Activated CD4-positive, alpha-beta T cell treated with anti-CD3 and anti-CD28 coated beads, Interleukin-2, amount 10 ng/mL, durations not matched to agents 24 days and 14 days (primary cell): ENCODE results near the gene RIC1. TPM values are rescaled to one million over a fixed set of nuclear protein-coding genes. Genes with fewer than 3 reads are reported as not detected.
"Not testable (repeated sequence)": the region's sequence is repeated elsewhere in the genome, so short reads cannot be mapped to it uniquely, and the experiment has no call there.

Experiments used
- DNase-seq: peaks from one replicate; pipeline ENCODE4 v3.0.0; 2022
- H3K27ac Mint-ChIP-seq: one replicate; pipeline ENCODE4 v1.8.0; 2022; ENCODE audit warnings: mild to moderate bottlenecking, mixed read lengths
- H3K27me3 Mint-ChIP-seq: one replicate; pipeline ENCODE4 v1.8.0; 2022; ENCODE audit warnings: mixed read lengths
- H3K36me3 Mint-ChIP-seq: one replicate; pipeline ENCODE4 v1.8.0; 2022; ENCODE audit warnings: low read depth, mild to moderate bottlenecking, mixed read lengths
- H3K4me1 Mint-ChIP-seq: one replicate; pipeline ENCODE4 v1.8.0; 2021; ENCODE audit warnings: mixed read lengths
- H3K4me3 Mint-ChIP-seq: one replicate; pipeline ENCODE4 v1.8.0; 2022; ENCODE audit warnings: mild to moderate bottlenecking, moderate library complexity, mixed read lengths
- H3K9me3 Mint-ChIP-seq: one replicate; pipeline ENCODE4 v1.8.0; 2021; ENCODE audit warnings: mixed read lengths
- intact Hi-C: fragments of 100-400 bp; cut with micrococcal nuclease; formaldehyde crosslinking; loops from one replicate; pipeline ENCODE4 v1.15.1; 2023
- total RNA-seq: library from RNA; stranded (reverse); gene quantifications from 2 replicates; pipeline ENCODE4 v1.2.3, GENCODE V29; 2022

RIC1 gene
- total RNA-seq, 1 donor from 2014 or later: 20.2 TPM

DNA sequence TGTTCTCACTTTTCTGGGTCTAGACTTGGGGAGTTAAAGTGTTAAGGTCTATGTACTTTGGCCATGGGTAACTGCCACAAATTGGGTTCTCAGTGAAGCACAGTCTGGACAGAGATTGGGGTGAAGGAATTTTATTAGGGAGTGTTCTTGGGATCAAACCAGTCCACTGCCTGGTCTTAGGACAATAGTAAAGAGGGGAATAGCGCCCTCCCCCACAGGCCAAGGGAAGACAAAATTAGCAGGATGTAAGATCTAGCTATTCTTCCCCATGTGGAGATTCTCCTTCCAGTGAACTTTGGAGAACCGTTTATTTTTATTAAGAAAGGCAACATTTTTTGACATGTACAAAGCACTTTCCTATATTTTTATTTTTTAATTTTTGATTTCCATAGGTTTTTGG lies 18.4 kb upstream of the RIC1 start:
- intact Hi-C loops: no loop called here
- Mint-ChIP-seq H3K27ac (no peak overlapping the region), H3K36me3 (peaks cover 7% of the 10 kb centered on the region), H3K4me1 (peaks cover 22% of the 10 kb centered on the region), H3K9me3 (no peaks in the 10 kb centered on the region), H3K4me3 (no peak overlapping the region), H3K27me3 (no peaks in the 10 kb centered on the region)
- no peak for DNase-seq

DNA sequence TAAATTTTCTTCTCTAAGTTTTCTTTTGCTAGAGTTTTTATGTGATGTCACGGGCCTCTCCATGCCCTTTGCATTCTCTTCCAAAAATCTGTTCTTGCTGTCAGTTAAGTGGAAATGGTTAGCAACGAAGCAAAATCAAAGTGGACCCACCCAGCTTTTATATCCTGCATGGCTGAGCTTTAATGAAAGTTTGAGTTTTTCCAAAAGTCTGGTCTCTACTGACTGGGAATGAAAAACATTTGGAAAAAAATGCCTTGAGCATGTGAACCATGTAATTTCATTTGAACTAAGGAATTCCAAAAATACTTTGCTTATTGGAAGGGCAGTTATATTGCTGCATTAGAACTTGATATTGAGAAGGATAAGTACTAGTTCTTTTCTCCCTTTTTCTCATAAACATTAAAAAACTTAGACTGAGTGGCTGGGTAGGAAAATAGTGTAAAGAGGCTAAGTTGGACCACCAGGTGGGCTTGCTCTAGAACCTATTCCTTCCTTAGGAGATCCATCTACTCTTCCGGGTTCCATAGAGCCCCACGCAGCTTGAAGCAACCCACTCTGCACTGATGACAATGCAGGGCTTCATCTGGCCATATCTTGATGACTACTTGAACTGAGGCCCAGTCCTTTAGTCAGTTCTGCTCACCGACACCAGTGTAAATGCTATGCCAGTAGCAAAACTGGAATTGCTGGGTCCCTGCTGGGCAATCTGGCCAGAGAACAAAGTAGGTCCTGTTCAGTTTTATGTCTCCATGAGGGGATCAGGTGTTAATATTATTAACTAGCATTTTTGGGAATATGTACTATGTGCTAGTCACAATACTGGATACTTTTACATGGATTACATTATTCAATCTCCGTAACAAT lies 17.4 kb upstream of the RIC1 start:
- no peaks in the 10 kb centered on the region for H3K9me3 Mint-ChIP-seq
- intact Hi-C loops: no loop called here
- H3K27me3 Mint-ChIP-seq: no peaks in the 10 kb centered on the region
- peaks cover 24% of the 10 kb centered on the region for H3K4me1 Mint-ChIP-seq
- DNase-seq: no peak
- H3K27ac Mint-ChIP-seq: no peak overlapping the region
- peaks cover 10% of the 10 kb centered on the region for H3K36me3 Mint-ChIP-seq
- H3K4me3 Mint-ChIP-seq: no peak overlapping the region

DNA sequence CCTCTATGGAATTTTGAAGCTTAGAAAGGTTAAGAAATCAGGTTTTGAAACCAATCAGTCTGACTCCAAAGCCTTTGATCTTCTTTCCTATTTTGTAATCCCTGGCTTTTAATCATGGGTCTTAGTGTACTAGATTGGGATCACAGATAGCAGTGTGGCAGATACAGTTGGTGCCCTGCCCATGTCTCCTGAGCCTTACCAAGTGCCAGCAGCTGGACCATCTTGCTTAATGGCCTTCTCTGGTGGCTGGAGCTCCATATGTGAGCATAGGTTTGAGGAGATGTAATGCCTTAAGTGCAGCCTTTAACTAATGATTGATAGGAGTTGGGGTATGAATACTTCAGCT lies 16.7 kb upstream of the RIC1 start:
- intact Hi-C loops: no loop called here
- H3K27me3 Mint-ChIP-seq: no peaks in the 10 kb centered on the region
- DNase-seq: no peak
- peaks cover 8% of the 10 kb centered on the region for H3K36me3 Mint-ChIP-seq
- no peaks in the 10 kb centered on the region for H3K9me3 Mint-ChIP-seq
- H3K4me3 Mint-ChIP-seq: no peak overlapping the region
- H3K27ac Mint-ChIP-seq: no peak overlapping the region
- peaks cover 25% of the 10 kb centered on the region for H3K4me1 Mint-ChIP-seq

DNA sequence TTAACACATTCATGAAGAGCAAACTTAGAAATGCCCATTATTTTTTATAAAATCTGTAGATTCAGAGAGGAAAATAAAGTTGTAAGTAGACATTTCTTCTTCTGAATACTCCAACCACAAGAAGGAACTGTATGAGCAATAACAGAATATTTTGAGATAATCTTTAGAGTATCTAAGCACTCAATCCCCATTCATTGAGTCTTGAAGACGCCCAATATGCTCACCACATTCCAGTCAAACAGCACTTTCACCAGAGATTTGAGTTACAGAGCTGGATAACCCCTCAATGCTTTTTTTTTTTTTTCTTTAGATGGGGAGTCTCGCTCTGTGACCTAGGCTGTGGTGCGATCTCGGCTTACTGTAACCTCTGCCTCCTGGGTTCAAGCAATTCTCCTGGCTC lies 14.7 kb upstream of the RIC1 start:
- H3K36me3 Mint-ChIP-seq: peaks cover 14% of the 10 kb centered on the region
- no peaks in the 10 kb centered on the region for H3K27me3 Mint-ChIP-seq
- H3K27ac Mint-ChIP-seq: no peak overlapping the region
- H3K4me1 Mint-ChIP-seq: peaks cover 31% of the 10 kb centered on the region
- intact Hi-C loops: no loop called here
- no peak for DNase-seq
- no peaks in the 10 kb centered on the region for H3K9me3 Mint-ChIP-seq
- H3K4me3 Mint-ChIP-seq: no peak overlapping the region

DNA sequence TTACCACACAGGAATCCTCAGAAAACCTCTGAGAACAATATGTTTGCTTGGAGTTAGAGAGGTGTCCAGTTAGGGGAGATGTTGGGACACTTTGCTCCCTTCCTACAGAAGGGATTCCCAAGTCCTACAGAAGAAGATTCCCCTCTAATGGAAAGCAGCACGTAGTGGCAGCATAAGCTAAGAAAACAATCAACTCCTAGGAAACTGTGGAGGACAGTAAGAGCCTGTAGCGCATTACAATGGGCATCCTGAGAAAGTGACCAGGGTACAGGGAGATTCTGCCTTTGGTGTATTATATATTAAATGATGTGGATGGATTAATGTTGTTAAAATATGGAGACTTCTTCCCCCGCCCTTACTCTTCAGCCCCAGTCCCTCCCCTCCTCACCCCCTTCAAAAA lies 13.9 kb upstream of the RIC1 start:
- H3K36me3 Mint-ChIP-seq: peaks cover 14% of the 10 kb centered on the region

DNA sequence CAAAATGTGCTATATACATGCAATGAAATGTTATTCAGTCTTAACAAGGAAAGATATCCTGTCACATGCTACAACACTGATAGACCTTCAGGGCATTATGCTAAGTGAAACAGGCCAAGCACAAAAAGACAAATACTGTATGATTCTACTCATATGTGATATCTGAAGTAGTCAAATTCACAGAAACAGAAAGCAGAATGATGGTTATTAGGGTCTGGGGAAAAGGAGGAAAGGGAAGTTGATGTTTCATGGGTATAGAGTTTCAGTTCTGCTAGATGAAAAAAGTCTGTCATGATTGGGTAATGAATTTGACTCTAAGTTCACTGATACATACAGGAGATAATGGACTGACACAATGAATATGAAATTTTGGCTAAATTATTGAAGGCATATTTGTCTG lies 11.2 kb upstream of the RIC1 start:
- no peaks in the 10 kb centered on the region for H3K9me3 Mint-ChIP-seq
- DNase-seq: no peak
- no peaks in the 10 kb centered on the region for H3K27me3 Mint-ChIP-seq
- no peak overlapping the region for H3K4me3 Mint-ChIP-seq
- intact Hi-C loops: no loop called here
- peaks cover 20% of the 10 kb centered on the region for H3K36me3 Mint-ChIP-seq
- H3K27ac Mint-ChIP-seq: no peak overlapping the region
- H3K4me1 Mint-ChIP-seq: peaks cover 26% of the 10 kb centered on the region

More for the DNA sequence above, 13.9 kb upstream of the RIC1 start:
- intact Hi-C loops: no loop called here
- Mint-ChIP-seq H3K9me3 (no peaks in the 10 kb centered on the region), H3K27me3 (no peaks in the 10 kb centered on the region), H3K4me1 (peaks cover 30% of the 10 kb centered on the region), H3K27ac (no peak overlapping the region), H3K4me3 (no peak overlapping the region)
- DNase-seq: no peak

DNA sequence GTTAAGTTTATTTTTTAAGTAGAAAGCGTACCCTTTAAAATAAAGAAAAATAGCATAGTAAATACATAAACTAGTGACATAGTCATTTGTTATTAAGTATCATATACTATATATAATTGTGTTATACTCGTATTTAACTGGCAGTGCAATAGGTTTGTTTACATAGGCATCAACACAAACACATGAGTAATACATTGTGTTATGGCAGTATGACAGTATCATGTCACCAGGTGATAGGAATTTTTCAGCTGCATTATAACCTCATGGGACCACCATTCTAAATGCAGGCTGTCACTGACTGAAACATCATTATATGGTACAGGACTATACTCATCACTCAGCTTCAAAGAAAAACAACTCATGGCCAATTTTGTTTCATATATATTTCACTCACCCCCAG lies 8.4 kb upstream of the RIC1 start:
- DNase-seq: no peak
- Mint-ChIP-seq H3K4me1 (peaks cover 33% of the 10 kb centered on the region), H3K36me3 (peaks cover 22% of the 10 kb centered on the region), H3K4me3 (no peak overlapping the region), H3K9me3 (no peaks in the 10 kb centered on the region), H3K27ac (no peak overlapping the region), H3K27me3 (no peaks in the 10 kb centered on the region)
- intact Hi-C loops: no loop called here

DNA sequence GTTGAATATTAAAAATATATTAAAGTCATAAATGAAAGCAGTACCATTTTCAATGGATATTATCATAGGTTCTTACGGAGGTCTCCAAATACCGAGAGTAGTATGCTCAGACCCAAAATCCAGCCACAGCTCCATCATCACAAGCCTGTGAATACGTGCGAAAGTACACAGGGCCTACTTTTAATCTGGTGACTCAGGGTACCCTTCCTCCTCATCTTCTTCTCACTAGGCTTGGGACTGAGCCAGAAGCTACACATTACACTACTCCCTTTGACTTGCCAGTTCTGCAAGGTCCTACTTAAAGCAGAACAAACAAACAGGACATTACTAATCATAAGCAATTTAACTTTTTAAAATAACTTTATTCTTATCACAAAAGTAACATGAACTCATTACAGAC lies 7.6 kb upstream of the RIC1 start:
- Mint-ChIP-seq H3K27me3 (no peaks in the 10 kb centered on the region), H3K4me3 (no peak overlapping the region), H3K27ac (no peak overlapping the region), H3K36me3 (peaks cover 19% of the 10 kb centered on the region), H3K9me3 (no peaks in the 10 kb centered on the region), H3K4me1 (peaks cover 35% of the 10 kb centered on the region)
- intact Hi-C loops: no loop called here
- no peak for DNase-seq

DNA sequence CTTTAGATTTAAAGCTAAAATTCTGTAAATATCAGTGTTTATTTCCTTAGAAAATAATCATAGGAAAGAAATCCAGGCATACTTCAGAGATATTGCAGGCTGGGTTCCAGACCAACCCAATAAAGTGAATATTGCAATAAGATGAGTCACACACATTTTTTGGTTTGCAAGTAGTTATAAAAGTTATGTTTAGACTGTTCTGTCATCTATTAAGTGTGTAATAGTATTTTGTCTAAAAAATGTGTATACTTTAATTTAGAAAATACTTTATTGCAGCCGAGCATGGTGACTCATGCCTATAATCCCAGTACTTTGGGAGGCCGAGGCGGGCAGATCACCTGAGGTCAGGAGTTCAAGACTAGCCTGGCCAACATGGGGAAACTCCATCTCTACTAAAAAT lies 6.9 kb upstream of the RIC1 start:
- no peak for DNase-seq
- H3K4me3 Mint-ChIP-seq: no peak overlapping the region
- intact Hi-C loops: no loop called here
- no peaks in the 10 kb centered on the region for H3K9me3 Mint-ChIP-seq
- H3K36me3 Mint-ChIP-seq: peaks cover 19% of the 10 kb centered on the region
- H3K27ac Mint-ChIP-seq: no peak overlapping the region
- H3K4me1 Mint-ChIP-seq: peaks cover 40% of the 10 kb centered on the region
- no peaks in the 10 kb centered on the region for H3K27me3 Mint-ChIP-seq

DNA sequence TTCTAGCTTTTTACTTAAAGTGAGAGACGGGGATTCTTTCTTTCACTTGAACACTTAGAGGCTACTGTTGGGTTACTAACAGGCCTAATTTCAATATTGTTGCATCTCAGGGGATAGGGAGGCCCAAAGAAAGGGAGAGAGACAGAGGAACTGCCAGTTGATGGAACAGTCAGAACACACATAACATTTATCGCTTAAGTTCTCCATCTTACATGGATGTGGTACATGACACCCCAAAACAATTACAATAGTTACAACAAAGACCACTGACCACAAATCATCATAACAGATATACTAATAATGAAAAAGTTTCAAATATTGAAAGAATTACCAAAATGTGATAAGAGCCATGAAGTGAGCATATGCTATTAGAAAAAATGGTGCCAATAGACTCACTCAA lies 4.3 kb upstream of the RIC1 start:
- Mint-ChIP-seq H3K4me3 (no peak overlapping the region), H3K4me1 (peaks cover 31% of the 10 kb centered on the region), H3K27me3 (no peaks in the 10 kb centered on the region), H3K9me3 (no peaks in the 10 kb centered on the region), H3K36me3 (peaks cover 16% of the 10 kb centered on the region), H3K27ac (peak overlapping the region; percentile 42)
- DNase-seq: no peak
- intact Hi-C loops: loop anchor here (5.0 kb wide), 4 partner anchors 138 to 1133 kb away; partner anchors contain the start of genes JAK2, KDM4C and RCL1

DNA sequence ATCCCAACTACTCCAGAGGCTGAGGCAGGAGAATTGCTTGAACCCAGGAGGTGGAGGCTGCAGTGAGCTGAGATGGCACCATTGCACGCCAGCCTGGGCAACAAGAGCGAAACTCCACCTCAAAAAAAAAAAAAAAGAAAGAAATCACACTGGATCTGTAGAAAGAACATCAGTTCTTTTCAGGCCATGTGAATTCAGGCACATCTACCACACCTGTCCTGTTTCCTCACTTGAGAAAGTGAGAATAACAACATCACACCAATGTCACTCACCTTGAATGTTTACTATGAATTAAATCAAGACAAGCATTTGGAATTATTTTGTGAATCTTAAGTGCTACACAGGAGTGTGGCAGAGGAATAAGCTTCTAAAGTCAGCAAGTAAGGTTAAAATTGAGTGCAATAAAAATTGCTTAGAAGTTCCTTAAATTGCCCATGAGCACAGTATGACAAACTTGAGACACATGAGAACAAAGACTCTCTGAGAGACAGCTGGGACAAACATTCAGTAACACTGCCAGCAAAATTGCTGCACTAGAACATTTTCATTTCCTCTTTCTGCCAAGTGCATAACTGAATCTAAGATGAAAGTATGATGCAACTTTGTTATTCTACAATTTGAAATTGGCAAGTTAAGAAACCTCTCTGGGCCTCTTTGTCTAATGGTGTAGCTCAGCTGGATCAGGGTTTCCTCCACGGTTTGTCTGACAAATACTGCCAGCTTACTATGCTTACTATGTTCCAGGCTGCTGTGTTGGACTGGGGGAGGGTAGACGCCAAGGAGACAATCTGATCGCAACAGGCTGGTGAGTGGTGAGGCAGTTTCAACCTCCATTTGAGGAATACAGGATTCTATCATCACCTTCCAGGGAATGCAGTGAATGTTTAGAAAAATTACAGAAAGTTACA lies 1.9 kb upstream of the RIC1 start:
- Mint-ChIP-seq H3K9me3 (no peaks in the 10 kb centered on the region), H3K4me3 (peak overlapping the region; percentile 96), H3K4me1 (peaks cover 39% of the 10 kb centered on the region), H3K36me3 (peaks cover 10% of the 10 kb centered on the region), H3K27me3 (no peaks in the 10 kb centered on the region), H3K27ac (peak overlapping the region; percentile 98)
- DNase-seq: peak; percentile 83
- intact Hi-C loops: loop anchor here (1.0 to 5.0 kb wide), 5 partner anchors 135 to 1130 kb away; partner anchors contain the start of genes JAK2, KDM4C, PLGRKT and RCL1

DNA sequence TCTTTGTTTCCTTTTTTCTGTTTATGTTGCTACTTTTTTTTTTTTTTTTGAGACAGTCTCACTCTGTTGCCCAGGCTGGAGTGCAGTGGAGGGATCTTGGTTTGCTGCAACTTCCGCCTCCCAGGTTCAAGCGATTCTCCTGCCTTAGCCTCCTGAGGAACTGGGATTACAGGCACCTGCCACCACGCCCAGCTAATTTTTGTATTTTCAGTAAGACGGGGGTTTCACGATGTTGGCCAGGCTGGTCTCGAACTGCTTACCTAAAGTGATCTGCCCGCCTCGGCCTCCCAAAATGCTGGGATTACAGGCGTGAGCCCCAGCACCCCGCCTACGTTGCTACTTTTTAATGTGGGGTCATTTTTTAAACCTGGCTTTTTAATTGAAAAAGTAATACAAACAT lies 1.2 kb upstream of the RIC1 start:
- H3K36me3 Mint-ChIP-seq: peaks cover 10% of the 10 kb centered on the region
- H3K4me3 Mint-ChIP-seq: peak overlapping the region; percentile 96
- DNase-seq: peak; percentile 72
- H3K27me3 Mint-ChIP-seq, H3K9me3 Mint-ChIP-seq: not testable (repeated sequence)
- H3K27ac Mint-ChIP-seq: peak overlapping the region; percentile 98
- peaks cover 44% of the 10 kb centered on the region for H3K4me1 Mint-ChIP-seq
- intact Hi-C loops: loop anchor here (1.0 to 5.0 kb wide), 13 partner anchors 17 to 1130 kb away; partner anchors contain the start of genes ERMP1, JAK2, KDM4C and PLGRKT

DNA sequence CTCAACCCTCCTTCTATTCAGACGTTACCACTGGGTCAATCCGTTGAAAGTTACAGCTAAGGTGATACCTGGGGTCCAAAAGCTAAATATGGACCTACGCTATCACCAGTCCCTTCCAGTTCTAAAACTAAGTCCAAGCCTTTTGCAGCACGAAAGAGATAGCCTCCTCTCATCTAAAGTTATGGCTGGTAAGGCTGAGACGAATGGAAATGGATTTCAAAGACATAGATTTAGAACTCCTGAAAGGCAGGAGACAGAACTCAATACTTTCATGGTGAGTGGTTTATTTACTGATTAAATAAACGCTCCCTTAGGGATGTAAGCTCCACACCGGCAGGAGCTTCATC lies 751 bp upstream of the RIC1 start:
- no peak for DNase-seq
- Mint-ChIP-seq H3K9me3 (no peaks in the 10 kb centered on the region), H3K27ac (peak overlapping the region; percentile 98), H3K36me3 (peaks cover 10% of the 10 kb centered on the region), H3K27me3 (no peaks in the 10 kb centered on the region), H3K4me1 (peaks cover 46% of the 10 kb centered on the region), H3K4me3 (peak overlapping the region; percentile 96)
- intact Hi-C loops: loop anchor here (1.0 to 5.0 kb wide), 12 partner anchors 16 to 1129 kb away; partner anchors contain the start of genes ERMP1, JAK2, KDM4C and RCL1
